IPS-NIHi11 (cell line): ENCODE data around the gene APOL3.
"Not testable (repeated sequence)": the region's sequence is repeated elsewhere in the genome, so short reads cannot be mapped to it uniquely, and the experiment has no call there.

Source experiments
- DNase-seq: peaks from one replicate; pipeline ENCODE4 v3.0.0; 2012; ENCODE audit warnings: mixed read lengths, low spot score

Gene APOL3

GRCh38 chr22:36156515-36157419 is 3.8 kb downstream of the APOL3 start:
- DNase-seq, result peak; percentile 59

- no peak for DNase-seq
Observed at GRCh38 chr22:36156119-36156514, 4.4 kb downstream of the APOL3 start.

- no peak for DNase-seq
Observed at GRCh38 chr22:36155702-36156101, 4.9 kb downstream of the APOL3 start.

- DNase-seq, result no peak
Observed at GRCh38 chr22:36154423-36154945, 6.1 kb downstream of the APOL3 start.

GRCh38 chr22:36153501-36154422 is 6.8 kb downstream of the APOL3 start:
- DNase-seq, result no peak

GRCh38 chr22:36152821-36153220 is 7.7 kb downstream of the APOL3 start:
- not testable (repeated sequence) for DNase-seq

GRCh38 chr22:36152088-36152487 is 8.5 kb downstream of the APOL3 start:
- DNase-seq, result no peak

- no peak for DNase-seq
Observed at GRCh38 chr22:36151006-36151595, 9.5 kb downstream of the APOL3 start.

GRCh38 chr22:36149441-36149840 is 11.1 kb downstream of the APOL3 start:
- DNase-seq, result no peak

- DNase-seq, result no peak
Observed at GRCh38 chr22:36148411-36148810, 12.1 kb downstream of the APOL3 start.

- no peak for DNase-seq
Observed at GRCh38 chr22:36147196-36147791, 13.3 kb downstream of the APOL3 start.

GRCh38 chr22:36145881-36146280 is 14.7 kb downstream of the APOL3 start:
- no peak for DNase-seq

- peak; percentile 72 for DNase-seq
Observed at GRCh38 chr22:36144886-36145541, 15.5 kb downstream of the APOL3 start.

- DNase-seq, result no peak
Observed at GRCh38 chr22:36143956-36144355, 16.6 kb downstream of the APOL3 start.

GRCh38 chr22:36143066-36143815 is 17.3 kb downstream of the APOL3 start:
- DNase-seq, result no peak

GRCh38 chr22:36141481-36141880 is 19.1 kb downstream of the APOL3 start:
- no peak for DNase-seq

GRCh38 chr22:36138709-36139108 is 21.8 kb downstream of the APOL3 start:
- not testable (repeated sequence) for DNase-seq

GRCh38 chr22:36136988-36137387 is 23.6 kb downstream of the APOL3 start:
- DNase-seq, result no peak

- DNase-seq, result no peak
Observed at GRCh38 chr22:36136475-36136874, 24.1 kb downstream of the APOL3 start.

- DNase-seq, result no peak
Observed at GRCh38 chr22:36135306-36135980, 25.1 kb downstream of the APOL3 start.
